ENCODE data around the gene FABP6. TPM values are rescaled to one million over a fixed set of nuclear protein-coding genes. Genes with fewer than 3 reads are reported as not detected.
"Not testable (repeated sequence)": the region's sequence is repeated elsewhere in the genome, so short reads cannot be mapped to it uniquely, and the experiment has no call there.

The FABP6 gene
- total RNA-seq, 1 donor from 2014 or later, result not detected

- DNase-seq, result no peak
Observed at GRCh38 chr5:160221082-160221481, 8.2 kb upstream of the FABP6 start.

GRCh38 chr5:160227012-160227411 lies 2.3 kb upstream of the FABP6 start:
- DNase-seq, result no peak

- DNase-seq, result no peak
Observed at GRCh38 chr5:160230686-160231527, 1.6 kb downstream of the FABP6 start.

GRCh38 chr5:160231783-160232342 lies 2.6 kb downstream of the FABP6 start:
- DNase-seq, result no peak

- no peak for DNase-seq
Observed at GRCh38 chr5:160233215-160233614, 3.9 kb downstream of the FABP6 start.

- DNase-seq, result no peak
Observed at GRCh38 chr5:160235731-160236130, 6.4 kb downstream of the FABP6 start.

- no peak for DNase-seq
Observed at GRCh38 chr5:160237571-160238093, 8.3 kb downstream of the FABP6 start.

GRCh38 chr5:160240350-160240749 lies 11.0 kb downstream of the FABP6 start:
- DNase-seq, result no peak

GRCh38 chr5:160242145-160242544 lies 12.8 kb downstream of the FABP6 start:
- DNase-seq, result no peak

- DNase-seq, result no peak
Observed at GRCh38 chr5:160245506-160246086, 16.3 kb downstream of the FABP6 start.

- DNase-seq, result not testable (repeated sequence)
Observed at GRCh38 chr5:160249570-160249969, 20.3 kb downstream of the FABP6 start.

- DNase-seq, result no peak
Observed at GRCh38 chr5:160250226-160250625, 20.9 kb downstream of the FABP6 start.

- DNase-seq, result no peak
Observed at GRCh38 chr5:160250826-160251225, 21.5 kb downstream of the FABP6 start.

- no peak for DNase-seq
Observed at GRCh38 chr5:160251406-160252155, 22.3 kb downstream of the FABP6 start.

GRCh38 chr5:160252916-160253315 lies 23.6 kb downstream of the FABP6 start:
- DNase-seq, result no peak

- DNase-seq, result no peak
Observed at GRCh38 chr5:160253441-160253840, 24.1 kb downstream of the FABP6 start.

GRCh38 chr5:160254706-160255105 lies 25.4 kb downstream of the FABP6 start:
- no peak for DNase-seq

- DNase-seq, result no peak
Observed at GRCh38 chr5:160259341-160259740, 30.0 kb downstream of the FABP6 start.

GRCh38 chr5:160260006-160260775 lies 30.9 kb downstream of the FABP6 start:
- DNase-seq, result no peak

GRCh38 chr5:160260881-160261815 lies 31.8 kb downstream of the FABP6 start:
- peak; percentile 33 for DNase-seq

Measured in tongue (tissue), 2 donors.